HG02943 (cell line): ENCODE measurements around the gene PDIA6.
"Not testable (repeated sequence)": the region's sequence is repeated elsewhere in the genome, so short reads cannot be mapped to it uniquely, and the experiment has no call there.

ENCODE experiments used
- ATAC-seq: cut with Tn5 transposase; IDR thresholded peaks from one replicate; pipeline ENCODE4 v1.9.1; 2021; ENCODE audit warnings: mild to moderate bottlenecking, low read depth, moderate library complexity; ENCODE audit not compliant: unreplicated experiment

PDIA6 gene

DNA sequence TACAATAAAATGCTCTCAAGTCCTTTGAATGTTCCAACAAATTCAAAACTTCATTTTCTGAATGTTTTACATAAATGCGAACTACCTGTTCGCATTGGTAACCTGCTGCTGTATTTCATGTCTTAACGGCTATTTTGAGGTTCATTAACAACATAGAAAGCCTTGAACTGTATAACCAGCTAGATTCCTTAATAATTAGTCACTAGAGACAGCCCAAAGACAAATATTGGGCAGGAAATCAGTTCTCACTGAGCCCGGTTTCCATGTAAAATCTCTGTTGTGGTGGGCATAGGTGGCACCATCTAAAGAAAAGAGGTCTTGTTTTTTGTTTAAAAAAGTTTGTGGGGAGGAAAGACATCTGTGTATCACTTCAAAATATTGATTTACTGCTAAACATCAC, 29.2 kb downstream of the PDIA6 start:
- no peak for ATAC-seq

DNA sequence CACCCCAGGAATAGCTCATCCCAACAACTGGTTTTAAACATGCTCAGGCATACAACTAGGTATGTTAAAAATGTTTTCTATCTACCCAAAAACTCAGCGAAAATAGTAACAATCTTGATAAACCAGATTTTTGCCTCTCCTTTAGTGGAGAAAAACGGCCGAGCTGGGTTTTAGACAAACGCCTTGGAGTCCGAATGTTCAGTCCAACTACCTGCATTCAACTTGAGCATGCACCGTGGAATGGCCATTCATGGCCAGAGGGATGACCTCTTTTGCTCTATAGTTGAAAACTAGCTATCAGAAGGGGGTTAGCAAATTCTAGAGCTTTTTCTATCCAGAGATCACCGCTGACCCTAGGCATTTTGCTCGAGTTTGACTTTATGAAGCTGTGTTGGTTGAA, 30.8 kb downstream of the PDIA6 start:
- ATAC-seq = no peak

DNA sequence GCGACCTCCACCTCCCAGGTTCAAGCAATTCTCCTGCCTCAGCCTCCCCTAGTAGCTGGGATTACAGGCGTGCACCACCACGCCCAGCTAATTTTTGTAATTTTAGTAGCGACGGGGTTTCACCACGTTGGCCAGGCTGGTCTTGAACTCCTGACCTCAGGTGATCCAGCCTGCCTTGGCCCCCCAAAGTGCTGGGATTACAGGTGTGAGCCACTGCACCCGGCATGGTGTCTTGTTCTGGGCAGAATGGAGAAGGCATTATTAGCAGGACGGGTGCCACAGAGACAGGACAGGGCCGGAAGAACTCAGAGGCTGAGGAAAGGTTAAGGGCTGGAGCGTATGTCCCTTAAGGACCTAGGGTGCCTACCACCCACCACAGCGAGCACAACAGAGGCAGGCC, 31.8 kb downstream of the PDIA6 start:
- ATAC-seq = not testable (repeated sequence)

DNA sequence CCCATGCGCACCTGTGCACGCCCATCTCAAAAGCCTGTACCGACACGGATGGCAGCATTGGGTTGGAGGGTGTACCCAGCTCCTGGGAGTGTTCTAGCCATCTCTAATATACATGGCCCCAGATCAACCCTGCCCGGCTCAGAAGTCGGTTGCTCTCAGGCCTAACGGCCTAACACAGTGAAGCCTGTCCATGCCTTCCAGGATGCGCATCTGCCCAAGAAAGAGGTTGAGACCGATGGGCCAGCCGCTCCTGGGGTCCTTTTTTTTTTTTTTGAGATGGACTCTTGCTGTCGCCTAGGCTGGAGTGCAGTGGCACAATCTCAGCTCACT, 32.1 kb downstream of the PDIA6 start:
- no peak for ATAC-seq

DNA sequence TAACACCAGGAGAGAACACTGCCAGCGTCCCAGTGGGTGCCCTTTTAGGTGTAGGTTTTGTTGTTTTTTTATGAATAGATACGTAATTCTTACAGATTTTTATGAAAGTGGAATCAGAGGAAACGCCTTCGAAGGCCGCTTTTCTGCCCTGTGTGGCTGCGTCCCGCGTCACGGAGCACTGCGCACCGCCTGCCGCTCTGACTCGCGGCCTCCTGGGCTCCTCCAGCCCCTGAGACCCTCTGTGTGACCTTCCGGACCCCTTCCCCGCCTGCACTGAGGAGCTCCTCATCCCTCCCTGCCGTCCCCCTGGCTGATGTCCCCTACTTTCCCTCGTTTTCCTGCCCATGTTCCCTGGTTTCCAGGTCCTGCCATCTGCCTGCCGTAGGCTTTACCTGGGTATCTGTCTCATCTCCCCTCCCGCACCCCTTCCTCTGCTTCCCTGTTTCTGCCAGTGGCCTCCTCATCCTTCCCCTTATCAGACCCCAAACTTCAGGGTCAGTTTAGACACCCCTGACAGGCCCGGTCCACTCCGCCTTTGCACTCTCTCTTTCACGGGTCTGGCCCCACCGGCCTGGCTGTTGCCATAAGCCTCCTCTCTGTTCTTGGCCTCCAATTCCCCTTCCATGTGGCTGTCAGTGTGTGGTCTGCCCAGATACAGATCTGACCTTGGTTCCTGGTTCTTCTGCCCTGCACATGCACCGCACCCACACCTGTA, 32.7 kb downstream of the PDIA6 start:
- ATAC-seq = no peak

DNA sequence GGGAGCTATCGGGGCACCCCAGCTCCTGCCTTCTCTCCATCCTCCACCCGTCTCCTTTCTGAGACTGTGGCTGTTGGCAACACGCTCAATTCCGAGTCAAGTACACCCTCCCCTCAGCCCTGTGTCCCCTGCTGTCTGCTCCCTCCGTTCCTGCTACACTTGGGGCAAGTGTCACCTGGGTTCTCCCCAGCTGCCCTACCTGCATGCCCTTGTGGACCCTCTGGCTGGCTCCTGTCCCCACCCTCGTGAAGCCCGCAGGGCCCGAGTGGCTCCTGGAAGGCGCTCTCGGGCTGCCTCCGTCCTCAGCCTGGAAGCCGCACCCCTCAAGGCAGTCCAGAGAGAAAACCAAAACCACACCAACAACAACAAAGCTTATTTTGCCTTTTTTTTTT, 33.9 kb downstream of the PDIA6 start:
- ATAC-seq = no peak

DNA sequence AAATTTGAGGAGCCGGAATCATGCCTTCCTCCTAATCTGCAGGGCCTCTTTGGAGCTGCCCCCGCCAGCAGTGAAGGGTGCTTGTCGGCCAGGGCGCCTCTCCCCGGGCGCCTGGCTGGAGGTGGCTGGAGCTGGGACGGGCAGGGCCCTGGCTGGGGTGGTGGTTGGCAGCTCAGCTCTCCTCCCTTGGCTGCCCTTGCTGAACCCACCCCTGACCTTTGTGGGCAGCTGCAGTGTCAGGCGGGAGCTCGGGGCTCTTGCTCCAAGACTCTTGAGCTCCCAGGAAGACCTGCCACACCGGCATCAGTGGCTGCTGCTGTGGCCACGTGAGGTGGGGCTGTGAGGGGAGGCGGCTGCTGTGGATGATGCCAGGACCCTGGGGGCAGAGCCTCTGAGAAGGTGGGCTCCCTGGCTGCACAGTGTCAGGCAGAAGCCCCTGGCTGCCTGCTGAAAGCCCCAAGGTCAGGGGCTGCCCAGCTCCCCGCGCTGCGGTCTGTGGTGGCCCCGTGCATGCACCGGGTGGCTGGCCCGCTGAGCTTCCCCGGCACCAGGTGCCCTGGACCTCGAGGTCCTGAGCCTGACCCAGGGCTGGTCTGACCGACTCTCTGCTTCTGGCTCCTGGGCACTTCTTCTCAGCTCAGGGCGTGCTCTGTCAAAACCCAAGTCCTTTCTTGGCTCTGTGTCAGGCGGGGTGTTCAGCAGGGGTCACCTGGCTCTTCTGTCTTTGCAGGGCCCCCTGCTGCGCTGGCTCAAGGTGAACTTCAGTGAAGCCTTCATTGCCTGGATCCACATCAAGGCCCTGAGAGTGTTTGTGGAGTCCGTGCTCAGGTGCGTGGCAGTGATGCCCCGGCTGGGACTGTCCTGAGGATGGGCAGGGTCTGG, 34.5 kb downstream of the PDIA6 start:
- ATAC-seq = no peak

DNA sequence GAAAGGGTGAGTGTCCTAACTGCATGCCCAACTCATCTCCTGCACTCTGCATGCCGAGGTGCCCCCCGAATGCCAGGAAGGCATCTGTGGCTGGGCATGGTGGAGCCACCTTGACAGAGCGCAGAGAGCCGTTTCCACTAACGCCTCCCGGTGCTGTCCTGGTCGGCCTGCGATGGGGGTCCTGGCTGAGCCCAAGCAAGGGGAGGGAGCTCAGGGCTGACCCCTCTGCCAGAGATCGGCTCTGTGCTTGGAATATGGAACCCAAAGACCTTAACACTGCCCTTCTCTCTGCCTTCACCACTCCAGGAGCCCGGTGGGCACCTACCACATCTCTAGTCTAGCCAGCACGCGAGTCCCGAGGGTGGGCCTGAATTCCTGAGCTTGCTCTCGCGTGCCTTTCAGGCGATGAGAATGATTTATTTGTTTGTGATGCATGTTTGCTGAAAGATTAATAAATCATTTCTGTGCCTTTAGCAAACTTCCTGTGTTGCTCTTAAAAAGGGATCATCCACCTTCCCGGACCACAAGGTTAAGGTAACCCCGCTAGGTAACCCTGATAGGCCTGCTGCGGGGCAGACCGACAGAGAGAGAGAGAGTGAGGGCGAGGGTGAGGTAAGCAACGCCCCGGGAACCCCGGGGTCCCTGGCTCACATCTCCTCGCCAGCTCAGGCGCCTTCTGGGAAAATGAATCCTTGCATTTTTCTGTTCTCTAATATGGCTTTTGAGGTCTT, 35.3 kb downstream of the PDIA6 start:
- ATAC-seq = no peak

DNA sequence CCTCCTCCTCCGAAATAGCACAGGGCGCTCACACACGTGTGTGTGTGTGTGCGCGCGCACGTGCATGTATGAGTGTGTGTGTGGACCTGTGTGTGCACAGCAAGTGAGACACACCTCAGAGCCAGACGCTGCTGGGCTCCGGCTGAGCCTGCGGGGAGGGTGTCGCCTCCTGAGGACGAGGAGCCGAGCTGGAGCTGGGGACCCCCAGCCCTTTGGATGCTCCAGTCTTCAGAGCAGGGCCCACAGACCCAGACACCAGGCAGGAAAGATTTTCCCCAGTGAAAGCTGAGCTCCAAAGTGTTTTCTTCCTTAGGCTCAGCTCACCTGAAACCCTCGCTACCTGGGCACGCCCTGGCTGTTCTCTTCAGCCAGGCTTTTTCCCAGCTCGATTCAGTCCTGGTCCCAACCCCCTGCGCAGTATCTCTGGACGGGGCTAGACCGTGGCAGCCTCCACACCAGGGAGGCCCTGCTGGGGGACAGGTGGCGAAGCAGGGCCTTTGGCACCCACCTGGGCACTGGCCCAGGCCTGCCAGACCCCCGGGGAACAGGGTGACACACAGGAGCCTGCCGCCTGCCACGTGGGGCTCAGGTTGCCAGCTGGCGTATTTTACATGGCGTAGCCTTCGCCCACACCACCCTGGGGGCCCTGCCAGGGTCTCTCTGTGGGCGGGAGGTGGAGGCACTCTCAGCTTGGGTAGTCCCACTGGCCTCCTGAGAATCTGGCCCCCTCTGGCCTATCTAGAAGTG, 36.2 kb downstream of the PDIA6 start:
- ATAC-seq = no peak

DNA sequence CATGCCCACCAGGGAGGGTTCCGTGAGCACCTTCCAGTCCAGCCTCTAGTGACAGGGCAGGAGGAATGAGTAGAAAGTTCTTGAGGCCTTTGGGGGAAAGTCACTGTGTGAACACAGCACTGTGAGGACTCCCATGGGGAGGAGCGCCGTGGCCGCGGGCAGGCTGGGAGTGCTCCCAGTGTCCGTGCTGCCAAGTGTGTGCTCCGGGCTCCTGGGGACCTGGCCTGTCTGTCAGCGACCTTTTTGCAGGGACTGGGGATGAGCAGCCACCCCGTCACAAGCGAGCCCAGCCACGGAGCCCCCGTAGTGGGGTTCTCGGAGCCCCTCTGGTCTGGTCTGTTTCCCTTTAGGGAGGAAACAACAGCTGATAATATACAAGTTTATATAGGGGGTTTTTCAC, 36.8 kb downstream of the PDIA6 start:
- no peak for ATAC-seq

DNA sequence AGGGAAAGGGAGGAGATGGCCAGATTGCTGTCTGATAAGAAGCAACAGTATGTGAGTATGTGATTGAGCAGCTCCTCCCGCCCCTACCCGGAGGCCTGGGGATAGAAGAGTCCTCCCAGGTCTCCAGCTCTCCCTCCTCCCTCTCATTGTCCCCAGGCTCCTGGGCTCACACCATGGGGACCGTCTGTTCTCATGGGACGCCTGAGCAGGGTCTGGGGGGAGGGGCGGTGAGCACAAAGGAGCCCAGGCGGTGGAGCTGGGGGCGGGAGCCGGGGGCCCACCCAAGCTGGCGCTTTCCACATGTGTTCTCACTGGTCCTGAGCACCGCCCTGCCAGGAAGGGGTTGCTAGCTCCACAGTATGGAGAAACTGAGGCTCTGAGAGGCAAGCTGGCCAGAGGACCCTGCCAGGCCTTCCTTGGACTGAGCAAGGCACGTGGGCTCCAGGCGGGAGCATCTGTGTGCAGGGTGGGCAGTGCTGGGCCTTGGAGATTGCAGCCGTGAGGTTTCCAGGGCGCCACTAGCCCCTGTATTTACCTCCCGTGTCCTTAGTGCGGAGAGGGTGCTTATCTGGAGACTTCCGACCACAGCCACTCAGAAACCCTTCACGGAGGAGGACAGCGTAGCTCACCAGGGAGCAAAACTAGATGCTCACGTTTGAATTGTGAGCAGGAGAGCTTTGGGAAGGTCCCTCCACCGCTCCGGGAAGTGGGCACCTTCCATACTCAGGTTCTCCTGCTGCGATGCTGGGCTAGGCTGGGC, 37.4 kb downstream of the PDIA6 start:
- ATAC-seq = no peak

DNA sequence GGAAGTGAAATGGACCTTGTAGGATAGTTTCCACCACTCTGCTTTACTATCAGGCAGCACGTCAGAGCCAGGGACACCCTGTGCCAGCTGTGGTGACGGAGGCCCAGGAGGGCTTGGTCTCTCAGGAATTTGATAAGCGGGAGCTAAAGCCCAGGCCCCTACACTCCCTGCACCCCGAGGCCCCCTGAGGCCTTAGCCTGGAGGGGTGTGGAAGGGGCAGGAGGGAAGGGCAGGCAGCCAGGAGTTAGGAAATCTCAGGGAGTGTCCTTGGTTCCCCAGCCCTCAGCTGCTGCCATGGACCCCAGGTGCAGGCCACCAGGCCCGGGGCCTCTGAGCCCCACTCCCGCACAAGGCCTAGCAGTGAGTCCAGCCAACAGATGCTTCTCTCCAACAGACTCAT, 38.2 kb downstream of the PDIA6 start:
- ATAC-seq = no peak

DNA sequence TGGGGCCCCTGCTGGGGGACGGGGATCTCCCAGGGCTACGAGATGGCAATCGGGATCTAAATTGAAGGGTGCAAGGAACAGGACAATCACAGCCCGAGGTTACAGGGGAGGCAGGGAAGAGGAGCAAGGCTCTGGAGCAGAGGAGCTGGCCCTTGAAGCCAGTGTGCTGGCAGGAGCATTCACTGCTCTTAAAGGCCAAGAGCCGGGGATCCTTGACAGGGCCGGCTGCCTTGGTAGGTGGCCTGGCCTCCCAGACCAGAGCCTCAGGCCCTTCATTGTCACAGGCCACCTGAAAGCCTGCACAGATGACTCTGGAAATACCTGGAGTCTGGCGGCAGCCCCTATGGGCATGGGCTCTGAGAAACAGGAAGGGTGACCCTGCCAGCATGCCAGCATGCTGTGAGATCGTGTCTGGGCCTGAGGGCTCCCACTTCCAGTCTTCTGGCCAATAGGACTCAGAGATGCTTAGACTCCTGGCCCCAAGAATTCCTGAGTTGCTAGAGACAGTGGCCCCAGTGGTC, 38.7 kb downstream of the PDIA6 start:
- no peak for ATAC-seq

DNA sequence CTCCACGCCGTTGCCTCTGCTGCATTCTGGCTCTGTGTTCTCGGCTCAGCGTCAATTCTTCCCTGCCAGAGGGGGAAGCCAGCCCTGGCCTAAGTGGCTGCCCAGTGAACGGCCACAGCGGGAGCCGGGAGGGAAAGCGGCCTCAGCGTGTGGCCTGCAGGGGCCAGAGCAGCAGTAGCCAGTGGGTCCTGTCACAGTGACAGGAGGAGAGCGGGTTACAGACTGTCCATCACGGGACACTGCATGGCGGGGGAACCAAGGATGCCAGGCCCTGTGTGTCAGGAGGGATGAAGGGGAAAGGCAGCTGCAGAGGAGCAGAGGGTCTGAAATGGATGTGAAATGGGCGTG, 39.7 kb downstream of the PDIA6 start:
- no peak for ATAC-seq

DNA sequence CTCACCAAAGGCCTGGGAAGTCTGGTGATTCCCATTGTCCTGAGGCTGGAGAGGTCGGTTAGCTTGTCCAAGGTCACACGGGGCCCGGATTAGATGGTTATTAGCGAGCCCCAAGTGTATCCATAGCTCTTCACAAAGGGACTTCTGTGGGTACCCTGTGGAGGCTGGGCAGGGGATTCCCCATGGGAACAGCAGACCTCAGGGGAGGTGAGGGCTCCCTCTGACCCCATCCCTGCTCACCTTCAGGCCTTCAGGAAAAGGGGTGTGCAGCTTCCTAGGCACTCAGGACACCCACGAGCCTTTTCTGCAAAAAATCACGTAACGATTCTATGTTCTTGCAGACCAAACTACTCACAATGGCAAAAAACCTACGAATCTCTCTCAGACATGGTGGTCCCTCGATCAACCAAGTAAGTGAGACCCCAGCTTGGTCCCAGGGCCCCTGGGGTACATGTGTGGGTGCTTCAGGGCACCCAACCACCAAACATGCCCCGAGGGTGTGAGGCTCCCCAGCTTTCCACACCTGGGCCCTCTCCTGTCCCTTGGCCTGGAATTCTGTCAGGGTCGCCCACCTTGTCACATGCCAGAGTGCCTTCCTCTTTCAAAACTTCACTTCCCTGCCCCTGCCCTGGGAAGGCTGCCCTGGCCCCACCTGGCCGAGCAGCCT, 40.3 kb downstream of the PDIA6 start:
- no peak for ATAC-seq

DNA sequence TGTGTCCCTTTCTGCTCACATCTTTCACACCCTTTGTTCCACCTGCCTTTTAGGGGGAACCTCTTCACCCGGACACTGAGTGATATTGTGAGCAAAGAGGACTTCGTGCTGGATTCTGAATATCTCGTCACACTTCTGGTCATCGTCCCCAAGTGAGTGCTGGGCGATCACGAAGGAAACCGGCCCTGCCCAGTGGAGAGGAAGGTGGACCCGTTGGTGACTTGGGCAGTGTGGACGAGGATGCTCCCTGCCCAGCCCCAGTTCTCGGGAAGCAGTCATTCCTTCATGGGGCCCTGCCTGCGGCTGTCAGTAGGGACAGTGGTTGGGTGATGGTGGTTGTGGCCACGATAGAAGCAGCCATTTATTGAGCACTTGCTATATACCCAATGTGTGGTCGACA, 40.8 kb downstream of the PDIA6 start:
- ATAC-seq = no peak

DNA sequence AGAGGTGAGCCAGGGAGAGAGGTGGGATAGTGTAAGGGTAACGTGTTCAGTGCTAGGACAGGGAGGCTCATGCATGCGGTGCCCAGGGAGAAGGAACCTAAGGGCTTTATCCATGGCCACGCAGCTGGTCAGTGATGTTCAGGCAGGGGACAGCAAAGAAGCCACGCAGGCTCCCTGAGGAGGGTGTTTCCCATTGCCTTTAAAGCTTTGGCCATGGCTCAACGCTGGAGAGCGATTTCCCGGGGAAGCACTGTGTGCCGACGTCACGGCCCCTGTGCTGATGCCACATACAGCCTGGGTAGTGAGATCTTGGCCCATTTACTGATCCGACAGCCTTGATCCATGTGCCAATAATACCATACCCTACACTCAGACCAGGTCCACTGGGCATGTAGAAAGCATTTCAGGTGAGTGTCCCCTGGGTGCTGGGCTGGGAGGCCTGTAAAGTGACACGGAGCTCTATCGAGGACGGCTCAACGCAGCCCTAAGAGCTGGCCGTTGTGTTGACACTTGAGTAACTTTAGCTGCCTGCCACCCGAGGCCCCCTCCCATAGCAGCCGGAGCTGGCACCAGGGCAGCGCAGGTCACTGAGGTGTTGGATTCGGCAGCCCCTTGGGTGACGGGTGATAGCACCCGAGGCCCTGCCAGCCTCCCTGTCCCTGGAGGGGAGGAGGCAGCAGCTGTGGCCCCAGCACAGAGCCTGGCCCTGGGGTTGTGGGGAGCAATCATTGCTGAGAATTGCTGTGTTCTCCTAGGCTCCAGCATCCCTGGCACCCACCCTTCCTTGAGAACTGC, 41.4 kb downstream of the PDIA6 start:
- no peak for ATAC-seq

DNA sequence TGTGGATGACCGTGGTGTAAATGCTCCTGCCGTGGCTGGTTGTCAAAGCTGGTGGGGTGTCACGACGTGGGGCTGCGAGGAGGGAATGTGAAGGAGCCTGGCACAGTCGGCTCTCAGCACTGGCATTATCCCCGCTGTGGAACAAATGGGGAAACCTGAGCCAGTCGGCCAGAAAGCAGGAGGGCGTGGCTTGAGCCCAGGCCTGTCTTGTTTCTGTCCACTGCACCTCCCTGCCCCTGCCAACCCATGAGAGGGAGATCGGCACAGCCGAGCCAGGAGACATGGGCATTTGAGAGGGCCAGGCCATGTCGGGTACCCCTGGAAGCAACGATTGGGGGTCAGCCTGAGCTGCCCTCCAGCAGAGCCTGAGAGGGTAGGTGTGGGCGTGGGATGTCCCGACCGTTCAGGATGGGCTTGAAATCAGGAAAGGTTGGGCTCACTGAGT, 44.5 kb downstream of the PDIA6 start:
- no peak for ATAC-seq

DNA sequence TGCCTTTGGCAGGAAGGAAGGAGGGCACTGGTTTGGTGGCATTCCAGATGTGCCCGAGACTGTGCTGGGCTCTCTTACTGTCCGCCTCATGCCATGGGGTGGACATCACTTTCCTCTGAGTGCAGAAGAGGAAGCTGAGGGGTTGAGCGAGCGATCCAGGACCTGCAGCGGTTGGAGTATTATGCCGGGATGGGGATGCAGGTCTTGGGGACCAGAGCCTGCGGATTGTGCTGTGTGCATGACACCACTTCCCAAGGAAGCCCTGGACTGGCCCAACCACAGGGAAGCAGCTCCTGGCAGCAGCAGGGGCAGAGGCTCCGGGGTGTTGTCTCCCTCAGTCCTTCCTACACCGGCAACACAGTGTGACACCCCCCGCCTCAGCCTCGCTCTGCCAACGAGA, 46.7 kb downstream of the PDIA6 start:
- ATAC-seq = no peak
